Astrocyte (in vitro differentiated cells and primary cell): ENCODE data around the gene NFIA.

Source experiments
- EZH2 ChIP-seq: IDR thresholded peaks from 2 replicates; pipeline ENCODE4 v1.6.1; 2012; ENCODE audit warnings: mild to moderate bottlenecking, low read length, inconsistent platforms; ENCODE audit not compliant: insufficient read depth
- TF ChIP-seq, protein P1 (sequence below): IDR thresholded peaks from 2 replicates; pipeline ENCODE4 v1.5.1; 2011; ENCODE audit warnings: low read depth, mild to moderate bottlenecking, inconsistent platforms, low read length, moderate library complexity; ENCODE audit not compliant: insufficient read depth

DNA sequence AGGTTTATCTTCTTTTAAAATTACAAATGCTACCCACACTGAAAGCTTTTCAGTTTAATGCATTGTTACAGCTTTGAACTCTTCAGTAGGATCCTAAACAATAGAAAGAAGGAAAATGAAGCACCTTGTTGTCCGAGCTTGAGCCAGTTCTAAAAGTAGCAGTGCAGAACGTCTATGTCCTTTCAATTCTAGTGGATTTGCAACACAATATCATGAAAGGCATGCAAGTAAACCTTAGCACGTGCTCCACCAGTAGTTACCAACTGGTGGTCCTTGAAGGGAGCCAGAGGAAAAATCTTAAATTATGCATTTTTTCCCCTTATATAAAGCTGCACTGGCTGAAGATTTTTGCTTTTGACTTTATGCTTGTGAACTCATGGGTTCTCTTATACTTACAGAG lies 208.2 kb downstream of the NFIA start:
- TF ChIP-seq, protein P1, sequence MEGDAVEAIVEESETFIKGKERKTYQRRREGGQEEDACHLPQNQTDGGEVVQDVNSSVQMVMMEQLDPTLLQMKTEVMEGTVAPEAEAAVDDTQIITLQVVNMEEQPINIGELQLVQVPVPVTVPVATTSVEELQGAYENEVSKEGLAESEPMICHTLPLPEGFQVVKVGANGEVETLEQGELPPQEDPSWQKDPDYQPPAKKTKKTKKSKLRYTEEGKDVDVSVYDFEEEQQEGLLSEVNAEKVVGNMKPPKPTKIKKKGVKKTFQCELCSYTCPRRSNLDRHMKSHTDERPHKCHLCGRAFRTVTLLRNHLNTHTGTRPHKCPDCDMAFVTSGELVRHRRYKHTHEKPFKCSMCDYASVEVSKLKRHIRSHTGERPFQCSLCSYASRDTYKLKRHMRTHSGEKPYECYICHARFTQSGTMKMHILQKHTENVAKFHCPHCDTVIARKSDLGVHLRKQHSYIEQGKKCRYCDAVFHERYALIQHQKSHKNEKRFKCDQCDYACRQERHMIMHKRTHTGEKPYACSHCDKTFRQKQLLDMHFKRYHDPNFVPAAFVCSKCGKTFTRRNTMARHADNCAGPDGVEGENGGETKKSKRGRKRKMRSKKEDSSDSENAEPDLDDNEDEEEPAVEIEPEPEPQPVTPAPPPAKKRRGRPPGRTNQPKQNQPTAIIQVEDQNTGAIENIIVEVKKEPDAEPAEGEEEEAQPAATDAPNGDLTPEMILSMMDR, result no peak
- TF ChIP-seq EZH2, result no peak
